ENCODE results near the gene BICD2. TPM values are rescaled to one million over a fixed set of nuclear protein-coding genes. Genes with fewer than 3 reads are reported as not detected.

Gene BICD2
- total and polyA plus RNA-seq, 2 of the 8 experiments (the other 6 are each of a cell fraction or from before 2014, with no cell fraction given) = 6.6 to 22.8 TPM

DNA sequence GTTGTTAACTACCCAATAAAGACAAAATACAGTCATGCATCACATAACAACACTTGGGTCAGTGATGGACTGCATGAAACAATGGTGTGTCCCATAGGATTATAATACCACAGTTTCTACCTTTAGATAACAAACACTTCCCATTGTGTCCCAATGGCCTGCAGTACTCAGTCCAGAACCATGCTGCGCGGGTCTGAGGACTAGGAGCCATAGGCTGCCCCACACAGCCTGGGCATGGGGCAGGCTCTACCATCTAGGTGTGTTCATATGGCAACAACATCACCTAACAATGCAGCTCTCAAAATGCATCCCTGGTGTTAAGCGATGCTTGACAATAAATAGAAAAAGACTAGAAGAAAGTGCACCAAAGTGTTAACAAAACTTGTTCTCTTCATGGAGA is 101.5 kb downstream of the BICD2 start (continued):
- no peak for TF ChIP-seq POLR2A (IDR thresholded peaks at IDR 0.05; ENCODE audit: control extremely low read depth in 1 of 2, low read depth in 2 of 2, low read length in 2 of 2)
- no peak for TF ChIP-seq MAFK (IDR thresholded peaks at IDR 0.05; ENCODE audit: low read depth, low read length)
- TF ChIP-seq EGR1 (IDR thresholded peaks at IDR 0.05; ENCODE audit: borderline replicate concordance, low read depth, low read length) = no peak
- TF ChIP-seq BACH1 (IDR thresholded peaks at IDR 0.05; ENCODE audit: low read length) = no peak

All from H1 (cell line).